IPS-18c (cell line): ENCODE measurements around the gene NCOA7.
A peak's percentile ranks its signal among the peaks of the same experiment; 100 is the strongest.

Experiments
- H3K4me3 ChIP-seq: 2 replicates; pipeline ENCODE4 v1.7.0; 2013; ENCODE audit warnings: low read depth, mild to moderate bottlenecking, low read length, moderate library complexity; ENCODE audit not compliant: insufficient read depth
- H3K9me3 ChIP-seq: one replicate; pipeline ENCODE4 v1.6.1; 2013; ENCODE audit warnings: mild to moderate bottlenecking, low read length, moderate library complexity; ENCODE audit not compliant: control insufficient read depth, insufficient read depth

Gene NCOA7

GRCh38 chr6:125780540-125781313 lies 10.0 kb upstream of the NCOA7 start:
- H3K4me3 ChIP-seq = peak overlapping the region; percentile 54
- no peaks in the 10 kb centered on the region for H3K9me3 ChIP-seq

DNA sequence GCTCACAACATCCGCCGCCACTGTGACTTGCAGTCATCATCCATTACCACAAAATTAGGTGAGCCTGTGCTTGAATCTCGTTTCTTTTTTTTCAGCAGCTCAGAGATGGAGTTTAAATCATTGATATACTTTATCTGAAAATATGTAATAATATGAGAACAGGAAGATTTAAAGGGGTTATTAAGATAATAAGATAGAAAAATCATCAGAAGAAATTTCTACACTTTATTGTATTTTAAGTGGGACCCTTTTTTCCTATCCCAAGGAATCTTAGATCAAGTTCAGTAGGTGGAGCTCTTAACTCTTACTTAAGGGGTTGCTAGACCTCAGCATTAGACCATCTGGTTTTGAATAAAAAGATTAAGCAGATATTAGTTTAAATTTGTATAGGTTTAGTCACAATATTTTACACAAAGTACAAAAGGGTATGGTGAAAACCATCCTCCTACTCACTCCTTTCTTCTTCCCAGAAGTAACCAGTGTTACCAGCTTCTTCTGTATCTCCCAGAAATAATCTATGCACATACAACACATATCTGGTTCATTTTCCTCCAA lies 9.4 kb upstream of the NCOA7 start:
- Histone ChIP-seq H3K9me3 (no peaks in the 10 kb centered on the region), H3K4me3 (peak overlapping the region; percentile 54)

DNA sequence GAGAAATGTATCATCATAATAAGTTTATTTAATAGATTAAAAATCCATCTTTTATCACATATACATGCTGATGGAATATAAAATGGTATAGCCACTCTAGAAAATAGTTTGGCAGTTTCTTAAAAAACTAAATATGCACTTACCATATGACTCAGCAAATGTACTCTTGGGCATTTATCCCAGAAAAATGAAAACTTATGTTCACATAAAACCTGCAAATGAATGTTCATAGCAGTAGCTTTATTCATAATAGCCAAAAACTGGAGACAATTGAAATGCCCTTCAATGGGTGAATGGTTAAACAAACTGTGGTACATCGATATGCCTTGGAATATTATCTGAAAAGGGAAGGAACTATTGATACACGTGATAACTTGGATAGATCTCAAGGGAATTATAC lies 6.4 kb upstream of the NCOA7 start:
- no peak overlapping the region for H3K4me3 ChIP-seq

GRCh38 chr6:125787791-125788190 lies 3.0 kb upstream of the NCOA7 start:
- H3K4me3 ChIP-seq = no peak overlapping the region
- H3K9me3 ChIP-seq = no peaks in the 10 kb centered on the region

More for the DNA sequence above, 6.4 kb upstream of the NCOA7 start:
- H3K9me3 ChIP-seq = no peaks in the 10 kb centered on the region

GRCh38 chr6:125789167-125789566 lies 1.6 kb upstream of the NCOA7 start:
- Histone ChIP-seq H3K4me3 (no peak overlapping the region), H3K9me3 (no peaks in the 10 kb centered on the region)

GRCh38 chr6:125789576-125790357 lies 993 bp upstream of the NCOA7 start:
- Histone ChIP-seq H3K4me3 (peak overlapping the region; percentile 95), H3K9me3 (no peaks in the 10 kb centered on the region)

GRCh38 chr6:125791151-125791819 lies 525 bp downstream of the NCOA7 start:
- Histone ChIP-seq H3K9me3 (no peaks in the 10 kb centered on the region), H3K4me3 (peak overlapping the region; percentile 95)

DNA sequence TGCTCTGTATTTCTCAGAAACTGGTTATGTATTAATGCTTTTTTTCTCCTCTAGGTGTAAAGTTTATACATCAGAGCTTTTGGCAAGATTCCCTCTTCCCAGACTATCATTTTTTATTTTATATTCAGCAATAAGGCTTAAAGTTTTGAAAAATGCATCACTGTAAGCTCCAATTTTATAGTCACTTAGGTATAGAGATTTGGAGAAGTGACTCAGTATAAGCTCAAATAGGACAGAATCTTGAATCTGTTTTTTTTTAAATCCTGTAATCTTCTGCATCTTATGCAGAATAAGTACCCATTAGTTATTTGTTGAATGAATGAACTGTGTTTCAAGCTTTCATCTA lies 1.0 kb downstream of the NCOA7 start:
- peak overlapping the region; percentile 95; the same call in 1 of the 2 replicates for H3K4me3 ChIP-seq
- H3K9me3 ChIP-seq = no peaks in the 10 kb centered on the region

GRCh38 chr6:125792172-125792571 lies 1.4 kb downstream of the NCOA7 start:
- Histone ChIP-seq H3K4me3 (no peak overlapping the region), H3K9me3 (no peaks in the 10 kb centered on the region)

- Histone ChIP-seq H3K4me3 (no peak overlapping the region), H3K9me3 (no peaks in the 10 kb centered on the region)
Observed at GRCh38 chr6:125792680-125793079, 1.9 kb downstream of the NCOA7 start.

DNA sequence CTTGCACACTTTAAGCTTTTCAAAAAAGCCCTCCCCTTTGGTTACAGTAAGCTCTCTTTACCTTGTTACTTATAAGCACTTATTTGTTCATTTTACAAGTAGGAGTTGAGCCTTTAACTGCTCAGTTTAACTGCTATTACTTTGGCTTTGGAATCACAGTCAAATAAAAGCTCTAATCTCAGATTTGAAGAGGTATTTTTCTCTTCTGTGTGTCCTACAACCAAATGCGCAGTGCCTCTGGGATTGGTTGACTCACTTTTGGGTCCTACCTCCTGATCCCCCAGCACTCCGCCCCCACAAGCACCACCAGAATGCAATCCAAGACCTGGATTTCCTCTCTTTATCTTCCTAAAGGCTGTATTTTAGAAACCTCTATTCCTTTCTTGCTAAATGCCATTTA lies 2.5 kb downstream of the NCOA7 start:
- no peak overlapping the region for H3K4me3 ChIP-seq
- H3K9me3 ChIP-seq = no peaks in the 10 kb centered on the region

- H3K9me3 ChIP-seq = no peaks in the 10 kb centered on the region
- H3K4me3 ChIP-seq = no peak overlapping the region
Observed at GRCh38 chr6:125793863-125794262, 3.1 kb downstream of the NCOA7 start.

DNA sequence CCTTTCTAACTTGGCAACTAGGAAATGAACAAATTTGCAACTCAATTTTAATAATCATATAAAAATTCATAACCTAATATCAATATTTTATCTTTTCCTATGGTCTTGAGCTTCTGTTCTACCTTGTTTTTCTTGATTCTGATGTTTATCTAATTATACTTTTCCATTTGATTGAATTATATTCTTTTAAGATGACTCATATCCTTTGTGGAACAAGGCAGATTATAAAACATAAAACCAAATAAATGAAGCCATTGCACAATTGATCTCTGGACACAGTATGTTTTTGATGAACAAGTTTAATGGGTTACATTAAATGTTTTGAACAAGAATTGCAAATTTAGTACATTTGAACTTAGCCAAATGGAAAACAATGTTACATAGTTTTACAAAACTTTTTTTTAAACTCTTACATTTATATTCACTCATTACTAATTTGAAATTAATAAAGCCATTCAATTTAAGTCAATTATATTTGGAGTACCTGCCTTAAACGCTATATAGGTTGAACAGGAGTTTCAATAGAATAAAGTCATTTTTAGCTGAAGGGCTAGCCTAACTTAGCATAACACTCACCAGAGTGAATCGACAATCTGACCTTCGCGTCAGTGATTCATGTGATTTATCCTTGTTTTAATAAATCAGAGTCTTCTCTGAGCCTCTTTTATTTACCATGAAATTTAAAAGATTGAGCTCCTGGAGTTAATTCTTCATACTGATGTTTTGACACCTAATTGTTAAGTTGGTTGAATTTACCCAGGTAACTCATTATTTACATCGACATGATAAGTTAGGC lies 3.8 kb downstream of the NCOA7 start:
- Histone ChIP-seq H3K4me3 (no peak overlapping the region), H3K9me3 (no peaks in the 10 kb centered on the region)

DNA sequence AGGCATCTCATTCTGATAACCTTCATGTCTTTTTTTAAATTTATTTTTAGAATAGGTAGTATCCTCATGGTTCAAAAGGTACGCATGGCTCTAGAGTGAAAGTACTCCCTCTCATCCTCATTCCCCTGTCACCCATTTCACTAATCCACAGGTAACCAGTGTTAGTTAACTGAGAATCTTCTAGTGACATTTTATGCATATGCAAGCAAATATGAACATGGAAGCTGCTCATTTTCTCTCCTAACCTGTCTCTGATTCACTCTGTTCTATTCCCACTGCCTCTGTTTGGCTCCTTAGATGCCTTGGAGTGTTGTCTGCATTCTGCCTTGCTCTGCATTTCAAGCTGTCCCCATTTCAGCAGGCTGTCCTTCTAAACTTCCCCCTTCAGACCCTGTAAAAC lies 4.5 kb downstream of the NCOA7 start:
- Histone ChIP-seq H3K9me3 (no peaks in the 10 kb centered on the region), H3K4me3 (no peak overlapping the region)

- Histone ChIP-seq H3K9me3 (no peaks in the 10 kb centered on the region), H3K4me3 (no peak overlapping the region)
Observed at GRCh38 chr6:125797120-125797885, 6.5 kb downstream of the NCOA7 start.

DNA sequence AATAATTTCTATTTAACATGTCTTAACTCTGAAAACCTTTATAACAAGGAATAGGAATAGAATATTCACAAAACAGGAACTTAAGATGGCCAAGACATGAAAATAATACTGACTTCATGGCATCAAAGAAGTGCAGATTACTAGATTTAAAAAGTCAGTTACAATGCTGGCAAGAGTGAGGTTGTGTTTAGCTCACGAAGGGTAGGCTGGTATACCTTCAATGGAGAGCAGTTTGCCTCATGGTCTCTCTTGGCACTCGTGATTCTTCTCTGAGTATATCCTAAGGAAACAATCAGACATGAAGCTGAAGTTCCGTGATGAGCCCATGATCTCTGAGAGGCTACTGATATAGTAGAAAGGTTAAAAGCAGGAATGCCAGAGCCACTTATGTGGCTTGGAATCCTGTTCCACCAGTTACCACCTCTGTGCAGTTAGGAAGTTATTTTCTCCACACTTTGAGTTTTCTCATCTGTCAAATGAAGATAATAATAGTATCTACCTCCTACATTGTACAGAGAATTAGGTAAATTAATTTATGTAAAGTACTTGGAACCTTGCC lies 7.2 kb downstream of the NCOA7 start:
- Histone ChIP-seq H3K4me3 (no peak overlapping the region), H3K9me3 (no peaks in the 10 kb centered on the region)
